CD14-positive monocyte (primary cell): Measurements from ENCODE around the gene TMEM115. TPM values are rescaled to one million over a fixed set of nuclear protein-coding genes. Genes with fewer than 3 reads are reported as not detected.

Source experiments
- DNase-seq, 3 donors: peaks; one replicate each; pipeline ENCODE4 v3.0.0-alpha.2; 2011 to 2022
- H2AFZ ChIP-seq: 2 replicates; pipeline ENCODE4 v1.6.0; 2012; ENCODE audit warnings: mild to moderate bottlenecking, low read depth, low read length, inconsistent platforms; ENCODE audit not compliant: insufficient read depth, poor library complexity, severe bottlenecking
- H3K27ac ChIP-seq, 2 donors: 1 replicate in 1 of 2; 2 replicates in 1 of 2; pipeline ENCODE4 v1.5.1; 2012 to 2013; ENCODE audit warnings: low read length in 2 of 2, control low read depth in 1 of 2, inconsistent platforms in 1 of 2, low read depth in 1 of 2, mild to moderate bottlenecking in 1 of 2
- H3K27me3 ChIP-seq, 2 donors: one replicate each; pipeline versions ENCODE4 v1.6.0 to v1.6.1; 2011 to 2013; ENCODE audit warnings: low read length in 2 of 2; ENCODE audit not compliant: control insufficient read depth in 2 of 2, insufficient read depth in 2 of 2
- H3K36me3 ChIP-seq, 2 donors: replicated peaks in 1 of 2; 1 replicate in 1 of 2; 2 replicates in 1 of 2; pipeline versions ENCODE4 v1.5.1 to v1.6.1; 2012 to 2013; ENCODE audit warnings: low read length in 2 of 2, control low read depth in 1 of 2, inconsistent platforms in 1 of 2, mild to moderate bottlenecking in 1 of 2; ENCODE audit not compliant: insufficient read depth in 2 of 2, control insufficient read depth in 1 of 2
- H3K4me1 ChIP-seq, 2 donors: 1 replicate in 1 of 2; 2 replicates in 1 of 2; pipeline versions ENCODE4 v1.5.1 to v1.6.1; 2012 to 2013; ENCODE audit warnings: low read length in 2 of 2, control low read depth in 1 of 2, inconsistent platforms in 1 of 2, mild to moderate bottlenecking in 1 of 2, moderate library complexity in 1 of 2; ENCODE audit not compliant: insufficient read depth in 2 of 2, control insufficient read depth in 1 of 2
- H3K4me2 ChIP-seq: replicated peaks from 2 replicates; pipeline ENCODE3; 2012; ENCODE audit warnings: low read length, moderate library complexity, mild to moderate bottlenecking; ENCODE audit not compliant: poor library complexity, severe bottlenecking; ENCODE audit errors: extremely low read depth
- H3K4me3 ChIP-seq, 3 experiments: fragments of 200-600 bp in 1 of 3; sonication (generic) in 1 of 3; replicated peaks in 1 of 3; 1 replicate in 2 of 3; 2 replicates in 1 of 3; pipeline ENCODE4 v1.5.1; 2011 to 2013; ENCODE audit warnings: low read length in 3 of 3, mild to moderate bottlenecking in 3 of 3, control low read depth in 2 of 3, low read depth in 2 of 3, inconsistent platforms in 1 of 3, moderate library complexity in 1 of 3
- H3K79me2 ChIP-seq: 2 replicates; pipeline ENCODE4 v1.6.0; 2012; ENCODE audit warnings: mild to moderate bottlenecking, control low read depth, inconsistent platforms, low read length, moderate library complexity; ENCODE audit not compliant: insufficient read depth
- H3K9ac ChIP-seq: 2 replicates; pipeline ENCODE4 v1.6.0; 2017; ENCODE audit warnings: low read length, mild to moderate bottlenecking; ENCODE audit not compliant: insufficient read depth, poor library complexity, severe bottlenecking
- H3K9me3 ChIP-seq, 2 donors: replicated peaks in 1 of 2; 1 replicate in 1 of 2; 2 replicates in 1 of 2; pipeline versions ENCODE4 v1.5.1 to v1.6.1; 2012 to 2013; ENCODE audit warnings: low read length in 2 of 2, control low read depth in 1 of 2; ENCODE audit not compliant: control insufficient read depth in 1 of 2, insufficient read depth in 1 of 2
- H4K20me1 ChIP-seq: 2 replicates; pipeline ENCODE4 v1.6.0; 2012; ENCODE audit warnings: mild to moderate bottlenecking, low read length, control low read depth, moderate library complexity; ENCODE audit not compliant: insufficient read depth
- H3K27ac Mint-ChIP-seq, 7 donors: one replicate each; pipeline ENCODE4 v1.8.0; 2020; ENCODE audit warnings: mild to moderate bottlenecking in 7 of 7, mixed read lengths in 7 of 7, moderate library complexity in 6 of 7, inconsistent platforms in 2 of 7
- H3K27me3 Mint-ChIP-seq, 3 donors: one replicate each; pipeline ENCODE4 v1.8.0; 2021 to 2022; ENCODE audit warnings: low read depth in 3 of 3, mild to moderate bottlenecking in 3 of 3, mixed read lengths in 3 of 3, moderate library complexity in 3 of 3, inconsistent platforms in 1 of 3
- H3K36me3 Mint-ChIP-seq, 2 donors: one replicate each; pipeline ENCODE4 v1.8.0; 2020; ENCODE audit warnings: mixed read lengths in 2 of 2, inconsistent platforms in 1 of 2, mild to moderate bottlenecking in 1 of 2
- H3K4me1 Mint-ChIP-seq: one replicate; pipeline ENCODE4 v1.8.0; 2020; ENCODE audit warnings: mild to moderate bottlenecking, mixed read lengths
- H3K4me3 Mint-ChIP-seq, 2 donors: one replicate each; pipeline ENCODE4 v1.8.0; 2020; ENCODE audit warnings: mild to moderate bottlenecking in 2 of 2, mixed read lengths in 2 of 2, moderate library complexity in 1 of 2
- H3K9me3 Mint-ChIP-seq, 7 donors: one replicate each; pipeline ENCODE4 v1.8.0; 2020 to 2022; ENCODE audit warnings: mixed read lengths in 7 of 7, mild to moderate bottlenecking in 6 of 7, moderate library complexity in 6 of 7, inconsistent platforms in 2 of 7
- WGBS: methylation state at CpG from one replicate; pipeline ENCODE4 v1.1.5; 2013; ENCODE audit warnings: missing lambda C conversion rate; ENCODE audit not compliant: insufficient coverage; 5-methylcytosine and 5-hydroxymethylcytosine counted together
- intact Hi-C, 2 donors: fragments of 100-400 bp; cut with micrococcal nuclease; formaldehyde crosslinking; loops; one replicate each; pipeline versions ENCODE4 v1.15.0 to v1.15.1; 2023
- polyA plus RNA-seq, 3 donors: library from polyadenylated mRNA; depleted of rRNA in 1 of 3; unstranded in 2 of 3; stranded (reverse) in 1 of 3; fragments of 300-500 nt in 2 of 3; fragments of >200 nt in 1 of 3; fragmentation: Illumina TruSeq in 2 of 3; gene quantifications; 1 replicate in 2 of 3; 2 replicates in 1 of 3; pipeline ENCODE4 v1.2.3, GENCODE V29; 2012 to 2021
- TF ChIP-seq, protein P1 (sequence below): fragments of 200-600 bp; IDR thresholded peaks from one replicate; pipeline ENCODE4 v1.8.0; 2022; ENCODE audit warnings: antibody characterized with exemption, mild to moderate bottlenecking

The TMEM115 gene
- polyA plus RNA-seq, 3 donors = 14.5 to 36.2 (median 32.9) TPM

DNA sequence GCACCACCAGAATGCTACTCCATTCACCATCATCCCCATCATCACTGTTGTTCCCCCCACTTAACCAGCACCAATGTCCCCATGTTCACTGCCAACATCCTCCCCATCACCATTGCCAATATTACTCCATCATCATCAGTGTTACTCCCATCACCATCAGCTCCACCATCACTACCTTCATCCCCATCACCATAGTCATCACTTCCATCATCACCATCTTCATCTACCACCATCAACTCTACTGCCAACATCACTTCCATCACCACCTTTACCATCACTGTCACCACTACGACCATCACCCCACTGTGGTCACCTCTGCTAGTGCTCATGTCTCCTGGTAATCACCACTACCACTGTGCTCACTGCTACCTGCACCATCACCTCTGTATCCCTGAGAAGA lies 47.2 kb upstream of the TMEM115 start:
- no peak overlapping the region for H2AFZ ChIP-seq
- H3K4me3 ChIP-seq = no peak overlapping the region
- H3K4me1 Mint-ChIP-seq = peaks cover 2% of the 10 kb centered on the region
- H3K27ac ChIP-seq = no peak overlapping the region
- H3K9ac ChIP-seq = no peak overlapping the region
- no peak overlapping the region for H3K4me3 Mint-ChIP-seq
- H3K9me3 Mint-ChIP-seq = peaks cover 0 to 3% (median 0%) of the 10 kb centered on the region in 7 donors
- H3K4me2 ChIP-seq = no peak overlapping the region
- H3K27me3 Mint-ChIP-seq = peaks cover 0 to 4% (median 2%) of the 10 kb centered on the region in 3 donors
- no peaks in the 10 kb centered on the region for H3K36me3 ChIP-seq
- no peaks in the 10 kb centered on the region for H3K79me2 ChIP-seq
- no peaks in the 10 kb centered on the region for H4K20me1 ChIP-seq
- H3K27ac Mint-ChIP-seq = peak overlapping the region in 1 of 7 donors; percentile 1
- H3K4me1 ChIP-seq = no peaks in the 10 kb centered on the region
- no peaks in the 10 kb centered on the region for H3K27me3 ChIP-seq
- H3K9me3 ChIP-seq = no peaks in the 10 kb centered on the region
- TF ChIP-seq, protein P1, sequence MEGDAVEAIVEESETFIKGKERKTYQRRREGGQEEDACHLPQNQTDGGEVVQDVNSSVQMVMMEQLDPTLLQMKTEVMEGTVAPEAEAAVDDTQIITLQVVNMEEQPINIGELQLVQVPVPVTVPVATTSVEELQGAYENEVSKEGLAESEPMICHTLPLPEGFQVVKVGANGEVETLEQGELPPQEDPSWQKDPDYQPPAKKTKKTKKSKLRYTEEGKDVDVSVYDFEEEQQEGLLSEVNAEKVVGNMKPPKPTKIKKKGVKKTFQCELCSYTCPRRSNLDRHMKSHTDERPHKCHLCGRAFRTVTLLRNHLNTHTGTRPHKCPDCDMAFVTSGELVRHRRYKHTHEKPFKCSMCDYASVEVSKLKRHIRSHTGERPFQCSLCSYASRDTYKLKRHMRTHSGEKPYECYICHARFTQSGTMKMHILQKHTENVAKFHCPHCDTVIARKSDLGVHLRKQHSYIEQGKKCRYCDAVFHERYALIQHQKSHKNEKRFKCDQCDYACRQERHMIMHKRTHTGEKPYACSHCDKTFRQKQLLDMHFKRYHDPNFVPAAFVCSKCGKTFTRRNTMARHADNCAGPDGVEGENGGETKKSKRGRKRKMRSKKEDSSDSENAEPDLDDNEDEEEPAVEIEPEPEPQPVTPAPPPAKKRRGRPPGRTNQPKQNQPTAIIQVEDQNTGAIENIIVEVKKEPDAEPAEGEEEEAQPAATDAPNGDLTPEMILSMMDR = no peak
- 67% methylated on average over 1 of the region's 1 CpG for WGBS
- no peak for DNase-seq
- intact Hi-C loops = no loop called here
- no peaks in the 10 kb centered on the region for H3K36me3 Mint-ChIP-seq

DNA sequence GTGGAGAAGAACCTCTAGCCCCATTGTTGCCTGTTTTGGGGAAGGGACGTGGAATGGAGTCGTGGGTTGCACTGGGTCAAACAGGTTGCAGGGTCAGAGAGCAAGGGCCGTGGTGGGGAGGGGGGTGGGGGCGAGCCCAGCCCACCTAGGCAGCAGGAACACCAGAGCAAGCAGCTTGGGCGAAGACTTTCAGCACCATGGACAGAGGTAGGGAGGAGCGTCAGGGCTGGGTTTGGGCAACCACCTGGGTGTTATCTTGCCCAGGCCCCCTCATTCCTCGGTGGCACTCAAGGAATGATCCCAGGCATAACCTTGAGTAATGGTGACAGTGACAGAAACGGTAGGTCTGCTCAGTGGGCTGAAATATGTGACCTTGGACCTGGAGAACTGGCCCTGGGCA lies 45.9 kb upstream of the TMEM115 start:
- Histone ChIP-seq H3K27me3 (no peaks in the 10 kb centered on the region), H3K4me3 (no peak overlapping the region), H3K9ac (no peak overlapping the region), H3K4me1 (no peaks in the 10 kb centered on the region), H2AFZ (no peak overlapping the region), H3K27ac (no peak overlapping the region), H3K36me3 (no peaks in the 10 kb centered on the region), H4K20me1 (no peaks in the 10 kb centered on the region), H3K79me2 (no peaks in the 10 kb centered on the region), H3K4me2 (no peak overlapping the region), H3K9me3 (no peaks in the 10 kb centered on the region)
- no peak for DNase-seq
- TF ChIP-seq, protein P1 = no peak
- H3K9me3 Mint-ChIP-seq = no peaks in the 10 kb centered on the region
- no peak overlapping the region for H3K4me3 Mint-ChIP-seq
- intact Hi-C loops = no loop called here
- peaks cover 2% of the 10 kb centered on the region for H3K4me1 Mint-ChIP-seq
- peaks cover 2 to 4% (median 2%) of the 10 kb centered on the region in 3 donors for H3K27me3 Mint-ChIP-seq
- H3K27ac Mint-ChIP-seq = no peak overlapping the region
- no peaks in the 10 kb centered on the region for H3K36me3 Mint-ChIP-seq
- 32% methylated on average over 6 of the region's 8 CpGs for WGBS
